ENCODE results near the gene CNGB1.

The CNGB1 gene

DNA sequence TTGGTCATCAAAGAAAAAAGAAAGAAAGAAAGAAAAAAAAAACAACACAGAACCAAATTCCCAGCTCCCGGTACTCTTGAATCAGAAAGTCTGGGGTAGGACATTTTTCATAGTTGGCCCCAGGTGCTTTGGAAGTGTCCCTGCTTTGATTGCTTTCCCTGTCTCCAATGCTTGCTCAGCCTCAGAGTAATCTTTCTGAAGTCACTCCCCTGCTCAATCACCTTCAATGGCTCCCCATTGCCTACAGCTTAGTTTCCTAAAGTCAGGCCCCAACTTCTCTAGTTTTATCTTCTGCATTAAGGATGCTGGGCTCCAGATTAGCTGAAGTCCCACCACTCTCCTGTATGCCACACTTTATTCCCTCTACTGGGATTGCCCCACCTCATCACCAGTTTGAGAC is 17.1 kb downstream of the CNGB1 start:
- H3K27me3 ChIP-seq (ENCODE audit: insufficient read depth, low read length) = no peaks in the 10 kb centered on the region
- DNase-seq = no peak
- no peak overlapping the region for H3K4me2 ChIP-seq (ENCODE audit: low read length)
- no CpG with 5 or more reads among the region's 1 CpG for WGBS (ENCODE audit: extremely low coverage, insufficient coverage, insufficient read length)
- H3K23ac ChIP-seq (ENCODE audit: low read length) = no peak overlapping the region
- H2BK5ac ChIP-seq (ENCODE audit: low read depth, low read length, poor library complexity) = no peak overlapping the region
- no peaks in the 10 kb centered on the region for H3K9me3 ChIP-seq (ENCODE audit: insufficient read depth, low read depth, low read length)
- no peak overlapping the region for H2AK5ac ChIP-seq (ENCODE audit: low read length)
- H3K18ac ChIP-seq (ENCODE audit: low read length) = no peak overlapping the region
- H3K79me2 ChIP-seq (ENCODE audit: control insufficient read depth, insufficient read depth, low read length, poor library complexity) = peaks cover 2% of the 10 kb centered on the region
- no peak overlapping the region for H2BK12ac ChIP-seq (ENCODE audit: low read length)
- H2BK120ac ChIP-seq (ENCODE audit: insufficient read depth, low read length, poor library complexity) = no peak overlapping the region
- no peak overlapping the region for H4K91ac ChIP-seq (ENCODE audit: low read depth, low read length)
- peaks cover 10 to 12% of the 10 kb centered on the region in 2 experiments for H3K4me1 ChIP-seq (ENCODE audit: control insufficient read depth in 1 of 2, insufficient read depth in 2 of 2, low read length in 2 of 2)
- no peak overlapping the region for H2AFZ ChIP-seq (ENCODE audit: insufficient read depth, low read length, poor library complexity)
- H3K9ac ChIP-seq (ENCODE audit: low read length) = no peak overlapping the region
- H3K4ac ChIP-seq (ENCODE audit: low read depth, low read length) = no peak overlapping the region
- no peak overlapping the region for H4K12ac ChIP-seq (ENCODE audit: low read depth, low read length)
- no peak overlapping the region for H3K27ac ChIP-seq (ENCODE audit: low read depth, low read length)
- peaks cover 6% of the 10 kb centered on the region for H3K79me1 ChIP-seq (ENCODE audit: low read length)
- no peak overlapping the region for H3K4me3 ChIP-seq (ENCODE audit: low read depth, low read length)
- no peaks in the 10 kb centered on the region for H3K36me3 ChIP-seq (ENCODE audit: control insufficient read depth in 1 of 2, insufficient read depth in 2 of 2, low read length in 2 of 2)
- H4K8ac ChIP-seq (ENCODE audit: low read depth, low read length) = no peak overlapping the region
- no peak overlapping the region for H3K14ac ChIP-seq (ENCODE audit: low read length)

DNA sequence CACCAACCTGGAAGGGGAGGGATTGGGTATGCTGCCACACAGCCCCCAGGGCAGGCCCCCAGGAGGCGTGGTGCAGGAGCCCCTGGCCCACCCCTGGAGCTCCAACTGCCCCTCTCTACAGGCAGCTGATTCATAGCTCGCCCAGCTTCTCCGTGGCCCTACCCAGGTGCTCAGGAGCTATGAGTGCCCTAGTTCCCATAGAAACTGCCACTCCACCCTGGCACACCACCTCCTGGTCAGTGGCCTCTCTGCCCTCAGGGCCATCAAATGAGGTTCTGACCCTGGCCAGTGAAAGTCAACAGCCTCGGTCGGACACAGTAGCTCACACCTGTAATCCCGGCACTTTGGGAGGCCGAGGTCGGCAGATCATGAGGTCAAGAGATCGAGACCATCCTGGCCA is 18.0 kb downstream of the CNGB1 start:
- H3K79me1 ChIP-seq (ENCODE audit: low read length) = peaks cover under 1% of the 10 kb centered on the region
- no peak overlapping the region for H3K4me2 ChIP-seq (ENCODE audit: low read length)
- no peak overlapping the region for H3K9ac ChIP-seq (ENCODE audit: low read length)
- H2AFZ ChIP-seq (ENCODE audit: insufficient read depth, low read length, poor library complexity) = no peak overlapping the region
- no CpG with 5 or more reads among the region's 9 CpGs for WGBS (ENCODE audit: extremely low coverage, insufficient coverage, insufficient read length)
- H4K91ac ChIP-seq (ENCODE audit: low read depth, low read length) = no peak overlapping the region
- no peak overlapping the region for H2BK120ac ChIP-seq (ENCODE audit: insufficient read depth, low read length, poor library complexity)
- no peak overlapping the region for H3K23ac ChIP-seq (ENCODE audit: low read length)
- H2BK12ac ChIP-seq (ENCODE audit: low read length) = no peak overlapping the region
- no peak overlapping the region for H4K12ac ChIP-seq (ENCODE audit: low read depth, low read length)
- no peak overlapping the region for H3K4ac ChIP-seq (ENCODE audit: low read depth, low read length)
- no peak for DNase-seq
- no peak overlapping the region for H3K27ac ChIP-seq (ENCODE audit: low read depth, low read length)
- H3K14ac ChIP-seq (ENCODE audit: low read length) = no peak overlapping the region
- H4K8ac ChIP-seq (ENCODE audit: low read depth, low read length) = no peak overlapping the region
- H2AK5ac ChIP-seq (ENCODE audit: low read length) = no peak overlapping the region
- no peaks in the 10 kb centered on the region for H3K36me3 ChIP-seq (ENCODE audit: control insufficient read depth in 1 of 2, insufficient read depth in 2 of 2, low read length in 2 of 2)
- no peak overlapping the region for H3K18ac ChIP-seq (ENCODE audit: low read length)
- H3K4me1 ChIP-seq (ENCODE audit: control insufficient read depth in 1 of 2, insufficient read depth in 2 of 2, low read length in 2 of 2) = peaks cover 2 to 4% of the 10 kb centered on the region in 2 experiments
- H3K27me3 ChIP-seq (ENCODE audit: insufficient read depth, low read length) = no peaks in the 10 kb centered on the region
- no peaks in the 10 kb centered on the region for H3K79me2 ChIP-seq (ENCODE audit: control insufficient read depth, insufficient read depth, low read length, poor library complexity)
- H2BK5ac ChIP-seq (ENCODE audit: low read depth, low read length, poor library complexity) = no peak overlapping the region
- H3K4me3 ChIP-seq (ENCODE audit: low read depth, low read length) = no peak overlapping the region
- no peaks in the 10 kb centered on the region for H3K9me3 ChIP-seq (ENCODE audit: insufficient read depth, low read depth, low read length)

DNA sequence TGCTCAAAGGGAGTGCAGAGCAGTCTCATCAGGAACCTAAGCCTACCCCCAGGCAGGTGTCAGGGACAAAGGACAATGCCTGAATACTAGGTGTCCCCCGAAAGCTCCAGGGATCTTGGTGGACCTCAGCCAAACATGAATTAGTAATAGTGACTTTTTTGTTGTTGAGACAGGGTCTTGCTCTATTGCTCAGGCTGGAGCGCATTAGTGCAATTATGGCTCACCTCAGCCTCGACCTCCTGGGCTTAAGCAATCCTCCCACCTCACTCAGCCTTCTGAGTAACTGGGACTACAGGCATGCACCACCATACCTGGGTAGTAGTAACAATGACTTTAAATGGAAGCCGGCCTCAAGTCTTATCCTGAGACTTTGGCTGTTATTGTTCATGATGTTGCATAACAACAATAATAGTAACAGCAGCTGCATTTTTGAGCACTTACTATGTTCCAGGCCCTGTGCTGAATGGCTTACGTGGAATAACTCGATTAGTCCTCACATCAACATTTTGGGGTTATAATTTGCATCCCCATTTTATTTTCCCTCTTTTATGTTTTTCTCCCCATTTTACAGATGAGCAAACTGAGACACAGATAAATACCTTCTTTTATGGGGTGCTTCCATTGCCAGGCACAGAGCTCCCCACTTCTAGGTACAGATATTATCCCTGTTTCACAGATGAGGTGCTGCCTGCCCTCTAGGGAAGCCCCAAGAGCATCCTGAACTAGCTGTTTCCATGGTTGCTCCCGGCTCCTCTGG is 19.5 kb downstream of the CNGB1 start:
- Histone ChIP-seq H3K4ac (ENCODE audit: low read depth, low read length) (no peak overlapping the region), H3K27ac (ENCODE audit: low read depth, low read length) (no peak overlapping the region), H2AFZ (ENCODE audit: insufficient read depth, low read length, poor library complexity) (no peak overlapping the region), H4K8ac (ENCODE audit: low read depth, low read length) (no peak overlapping the region), H3K36me3 (ENCODE audit: control insufficient read depth in 1 of 2, insufficient read depth in 2 of 2, low read length in 2 of 2) (no peaks in the 10 kb centered on the region), H3K9me3 (ENCODE audit: insufficient read depth, low read depth, low read length) (no peaks in the 10 kb centered on the region), H3K14ac (ENCODE audit: low read length) (no peak overlapping the region), H3K79me2 (ENCODE audit: control insufficient read depth, insufficient read depth, low read length, poor library complexity) (no peaks in the 10 kb centered on the region), H3K79me1 (ENCODE audit: low read length) (no peaks in the 10 kb centered on the region), H2BK12ac (ENCODE audit: low read length) (no peak overlapping the region), H3K18ac (ENCODE audit: low read length) (no peak overlapping the region), H3K4me3 (ENCODE audit: low read depth, low read length) (no peak overlapping the region), H3K4me2 (ENCODE audit: low read length) (no peak overlapping the region), H4K91ac (ENCODE audit: low read depth, low read length) (no peak overlapping the region), H3K23ac (ENCODE audit: low read length) (no peak overlapping the region), H2AK5ac (ENCODE audit: low read length) (no peak overlapping the region), H2BK5ac (ENCODE audit: low read depth, low read length, poor library complexity) (no peak overlapping the region), H3K4me1 (ENCODE audit: control insufficient read depth in 1 of 2, insufficient read depth in 2 of 2, low read length in 2 of 2) (no peaks in the 10 kb centered on the region), H4K12ac (ENCODE audit: low read depth, low read length) (no peak overlapping the region), H2BK120ac (ENCODE audit: insufficient read depth, low read length, poor library complexity) (no peak overlapping the region), H3K27me3 (ENCODE audit: insufficient read depth, low read length) (no peaks in the 10 kb centered on the region), H3K9ac (ENCODE audit: low read length) (no peak overlapping the region)
- no CpG with 5 or more reads among the region's 7 CpGs for WGBS (ENCODE audit: extremely low coverage, insufficient coverage, insufficient read length)
- DNase-seq = peak; percentile 54 to 59

DNA sequence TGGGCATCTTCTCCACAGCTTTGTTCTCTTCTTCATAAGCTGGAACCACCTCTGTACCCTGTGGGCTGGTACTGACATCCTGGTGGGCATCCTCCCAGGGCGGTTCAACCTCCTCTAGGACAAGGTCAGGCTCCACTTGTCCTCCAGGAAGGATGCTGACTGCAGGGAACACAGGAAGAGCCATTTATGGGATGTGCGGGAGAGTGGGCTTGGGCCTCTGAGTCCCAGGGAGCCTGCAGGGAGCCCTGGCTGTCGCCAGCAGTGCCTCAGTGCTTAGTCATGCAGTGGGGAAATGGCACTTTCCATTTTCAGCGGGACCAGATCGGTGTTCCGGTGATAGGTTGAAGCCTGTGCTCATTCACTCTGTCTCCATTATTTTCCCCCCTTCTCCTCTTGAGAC is 20.5 kb downstream of the CNGB1 start:
- H3K9me3 ChIP-seq (ENCODE audit: insufficient read depth, low read depth, low read length) = no peaks in the 10 kb centered on the region
- no peaks in the 10 kb centered on the region for H3K36me3 ChIP-seq (ENCODE audit: control insufficient read depth in 1 of 2, insufficient read depth in 2 of 2, low read length in 2 of 2)
- no peak overlapping the region for H4K12ac ChIP-seq (ENCODE audit: low read depth, low read length)
- no peaks in the 10 kb centered on the region for H3K4me1 ChIP-seq (ENCODE audit: control insufficient read depth in 1 of 2, insufficient read depth in 2 of 2, low read length in 2 of 2)
- no CpG with 5 or more reads among the region's 6 CpGs for WGBS (ENCODE audit: extremely low coverage, insufficient coverage, insufficient read length)
- H2BK12ac ChIP-seq (ENCODE audit: low read length) = no peak overlapping the region
- no peak overlapping the region for H3K23ac ChIP-seq (ENCODE audit: low read length)
- H3K27ac ChIP-seq (ENCODE audit: low read depth, low read length) = no peak overlapping the region
- no peaks in the 10 kb centered on the region for H3K79me2 ChIP-seq (ENCODE audit: control insufficient read depth, insufficient read depth, low read length, poor library complexity)
- no peak overlapping the region for H2AK5ac ChIP-seq (ENCODE audit: low read length)
- no peak overlapping the region for H3K4ac ChIP-seq (ENCODE audit: low read depth, low read length)
- no peak overlapping the region for H4K8ac ChIP-seq (ENCODE audit: low read depth, low read length)
- no peaks in the 10 kb centered on the region for H3K79me1 ChIP-seq (ENCODE audit: low read length)
- no peak overlapping the region for H2BK5ac ChIP-seq (ENCODE audit: low read depth, low read length, poor library complexity)
- no peaks in the 10 kb centered on the region for H3K27me3 ChIP-seq (ENCODE audit: insufficient read depth, low read length)
- no peak overlapping the region for H3K14ac ChIP-seq (ENCODE audit: low read length)
- DNase-seq = peak; percentile 13 to 45
- no peak overlapping the region for H3K4me3 ChIP-seq (ENCODE audit: low read depth, low read length)
- no peak overlapping the region for H3K18ac ChIP-seq (ENCODE audit: low read length)
- H3K9ac ChIP-seq (ENCODE audit: low read length) = no peak overlapping the region
- no peak overlapping the region for H2AFZ ChIP-seq (ENCODE audit: insufficient read depth, low read length, poor library complexity)
- no peak overlapping the region for H4K91ac ChIP-seq (ENCODE audit: low read depth, low read length)
- no peak overlapping the region for H2BK120ac ChIP-seq (ENCODE audit: insufficient read depth, low read length, poor library complexity)
- no peak overlapping the region for H3K4me2 ChIP-seq (ENCODE audit: low read length)

All from trophoblast cell (in vitro differentiated cells and primary cell).